ENCODE measurements around the gene PCDHGA6. TPM values are rescaled to one million over a fixed set of nuclear protein-coding genes. Genes with fewer than 3 reads are reported as not detected.

Gene PCDHGA6
- total and polyA plus RNA-seq, 2 of the 8 experiments (the other 6 are each of a cell fraction or from before 2014, with no cell fraction given), result 1.4 to 2.0 TPM

GRCh38 chr5:141363952-141364660, 9.6 kb upstream of the PCDHGA6 start, which contains the start of gene PCDHGA5:
PCDHGA5 (plus strand) TSS chr5:141364162; CDS start chr5:141364331, 169 bp downstream.
- H3K27me3 ChIP-seq (replicated peaks in 1 of 4; ENCODE audit: control insufficient read depth in 3 of 4, extremely low read depth in 1 of 4, insufficient read depth in 3 of 4, low read length in 3 of 4), result no peaks in the 10 kb centered on the region
- peak within 1 kb of the TSS in 1 of 4 experiments; percentile 40; a peak in 1 of 8 replicates for H3K4me3 ChIP-seq (ENCODE audit: extremely low read depth in 1 of 4, insufficient read depth in 2 of 4, low read depth in 3 of 4, low read length in 4 of 4)
- 94% methylated on average over 30 of the region's 34 CpGs; no CpG with 5 or more reads in 1 of the 2 experiments for WGBS, 2 experiments (ENCODE audit: extremely low coverage in 1 of 2, insufficient coverage in 1 of 2, insufficient read length in 1 of 2, insufficient replicate concordance in 2 of 2, low coverage in 1 of 2, low lambda C conversion rate in 2 of 2, missing lambda C conversion rate in 1 of 2)

More at GRCh38 chr5:141363952-141364660, 9.6 kb upstream of the PCDHGA6 start, which contains the start of gene PCDHGA5:
- H3K9ac ChIP-seq (replicated peaks in 1 of 4; ENCODE audit: extremely low read depth in 1 of 4, low read depth in 3 of 4, low read length in 3 of 4), result no peak within 1 kb of the TSS
- H4K5ac ChIP-seq (ENCODE audit: insufficient read length, low read depth, low read length), result no peak within 1 kb of the TSS
- H4K8ac ChIP-seq (ENCODE audit: extremely low read depth, insufficient read depth, low read length), result no peak within 1 kb of the TSS
- no peaks in the 10 kb centered on the region for H4K20me1 ChIP-seq (replicated peaks in 1 of 2; ENCODE audit: control insufficient read depth in 1 of 2, insufficient read depth in 2 of 2, low read length in 2 of 2)
- H2BK120ac ChIP-seq (replicated peaks; ENCODE audit: low read depth, low read length), result no peak within 1 kb of the TSS
- no peaks in the 10 kb centered on the region for H3K23me2 ChIP-seq (ENCODE audit: low read depth, low read length)
- H3K18ac ChIP-seq (ENCODE audit: extremely low read depth, low read length), result no peak within 1 kb of the TSS
- ChIA-PET CTCF (ENCODE audit: partially characterized antibody) (interaction anchor here (0.7 to 2.3 kb wide), 23 partner anchors 9 to 203 kb away, joined by 3 to 18 read pairs (median 4); partner anchors contain the start of genes PCDHB14, PCDHB15, PCDHGA10 and PCDHGA11), POLR2A (ENCODE audit: partially characterized antibody) (interaction anchor here (1.1 to 1.6 kb wide), 2 partner anchors 151 to 197 kb away, joined by 3 read pairs; no protein-coding TSS in a partner anchor)
- no peaks in the 10 kb centered on the region for H3K79me1 ChIP-seq (ENCODE audit: low read depth, low read length)
- no peak within 1 kb of the TSS for H2BK5ac ChIP-seq (ENCODE audit: low read depth, low read length)
- no peaks in the 10 kb centered on the region for H3K79me2 ChIP-seq (ENCODE audit: control insufficient read depth in 1 of 2, insufficient read depth in 2 of 2, low read length in 2 of 2)
- no peak within 1 kb of the TSS for H2AFZ ChIP-seq (ENCODE audit: low read length)
- 0 out of 4 replicates have a peak, but pooled peaks of 1 of the 2 experiments have one; percentile 1 for TF ChIP-seq RAD21 (IDR thresholded peaks at IDR 0.05 in 1 of 2, conservative IDR thresholded peaks at IDR 0.05 in 1 of 2; ENCODE audit: low read depth in 2 of 2, low read length in 2 of 2)
- TF ChIP-seq POLR2AphosphoS5 (IDR thresholded peaks at IDR 0.05; ENCODE audit: low read depth, low read length), result no peak
- H3K36me3 ChIP-seq (ENCODE audit: control insufficient read depth in 2 of 4, insufficient read depth in 4 of 4, low read length in 3 of 4), result peaks cover 0 to 8% (median 3%) of the 10 kb centered on the region in 4 experiments; a peak in 3 of 8 replicates
- H3K4me2 ChIP-seq (ENCODE audit: insufficient read depth in 1 of 2, low read depth in 2 of 2, low read length in 2 of 2), result no peak within 1 kb of the TSS
- H2BK20ac ChIP-seq (ENCODE audit: low read length), result no peak within 1 kb of the TSS
- H3K14ac ChIP-seq (ENCODE audit: insufficient read length), result no peak within 1 kb of the TSS
- H3K4ac ChIP-seq (replicated peaks; ENCODE audit: insufficient read length, low read depth, low read length), result no peak within 1 kb of the TSS
- no peak for DNase-seq (ENCODE audit: low read depth in 1 of 2, low spot score in 2 of 2)
- H3K27ac ChIP-seq (ENCODE audit: low read depth, low read length), result no peak within 1 kb of the TSS
- no peak within 1 kb of the TSS; the same call in 1 of the 2 replicates for H2BK15ac ChIP-seq (ENCODE audit: low read length)
- H3K23ac ChIP-seq (ENCODE audit: insufficient read length), result no peak within 1 kb of the TSS
- H2BK12ac ChIP-seq (ENCODE audit: low read depth, low read length), result no peak within 1 kb of the TSS
- peaks cover 43 to 51% of the 10 kb centered on the region in 2 experiments for H3K9me3 ChIP-seq (ENCODE audit: insufficient read depth in 2 of 2, low read depth in 1 of 2, low read length in 1 of 2)
- no peak within 1 kb of the TSS for H2AK5ac ChIP-seq (ENCODE audit: low read depth, low read length)
- peaks cover 0 to 3% (median under 1%) of the 10 kb centered on the region in 4 experiments; a peak in 1 of 7 replicates for H3K4me1 ChIP-seq (replicated peaks in 1 of 4; ENCODE audit: control insufficient read depth in 3 of 4, insufficient read depth in 4 of 4, low read length in 3 of 4)
- no peak for FAIRE-seq
- no peak within 1 kb of the TSS for H3K56ac ChIP-seq (replicated peaks; ENCODE audit: insufficient read length, low read depth, low read length)
- no peak within 1 kb of the TSS for H4K91ac ChIP-seq (replicated peaks; ENCODE audit: insufficient read length, low read length)

All from H1 (cell line).